Endothelial cell of umbilical vein (primary cell): ENCODE measurements around the gene ITPRID1. TPM values are rescaled to one million over a fixed set of nuclear protein-coding genes. Genes with fewer than 3 reads are reported as not detected.

Source experiments
- BruUV-seq: library from RNA; stranded (reverse); fragments of 400-500 nt; replicated peaks from 2 replicates; lab custom pipeline; 2021; lab: Mats Ljungman, UMichigan
- CTCF ChIA-PET: fragments of 300-600, 350-600 bp; sonication (Branson Sonifier 250); formaldehyde crosslinking; loops from one replicate; lab custom pipeline; 2021; ENCODE audit warnings: antibody characterized with exemption, inconsistent platforms; lab: Charles Lee
- POLR2A ChIA-PET: fragments of 300-600, 350-600 bp; sonication (Branson Sonifier 250); formaldehyde crosslinking; loops from one replicate; lab custom pipeline; 2021; ENCODE audit warnings: antibody characterized with exemption, inconsistent platforms; lab: Charles Lee
- DNase-seq: peaks from one replicate; pipeline ENCODE4 v3.0.0-alpha.2; 2011; ENCODE audit warnings: low read depth, low spot score
- FAIRE-seq: peaks from 2 replicates; lab custom pipeline; 2011; peaks lifted over from hg19 to GRCh38; lab: Jason Lieb, UNC
- H2AFZ ChIP-seq: 2 replicates; pipeline ENCODE4 v1.6.0; 2012; ENCODE audit warnings: low read depth, low read length, control low read depth, inconsistent platforms
- H3K27ac ChIP-seq: 2 replicates; pipeline ENCODE4 v1.5.1; 2011; ENCODE audit warnings: low read depth, mild to moderate bottlenecking, control low read depth, low read length, moderate library complexity; ENCODE audit not compliant: insufficient read depth
- H3K27me3 ChIP-seq, 2 experiments: 2 replicates each; pipeline versions ENCODE4 v1.6.0 to v1.6.1; 2011; ENCODE audit warnings: low read length in 2 of 2, mixed read lengths in 1 of 2; ENCODE audit not compliant: control insufficient read depth in 2 of 2, insufficient read depth in 2 of 2
- H3K36me3 ChIP-seq, 2 experiments: 2 replicates in 1 of 2; 3 replicates in 1 of 2; pipeline ENCODE4 v1.5.1; 2011; ENCODE audit warnings: low read length in 2 of 2, mild to moderate bottlenecking in 1 of 2, moderate library complexity in 1 of 2; ENCODE audit not compliant: control insufficient read depth in 2 of 2, insufficient read depth in 2 of 2; ENCODE audit errors: extremely low read depth in 1 of 2
- H3K4me1 ChIP-seq: 3 replicates; pipeline ENCODE4 v1.5.1; 2011; ENCODE audit warnings: mild to moderate bottlenecking, low read length; ENCODE audit not compliant: control insufficient read depth, insufficient read depth; ENCODE audit errors: extremely low read depth
- H3K4me2 ChIP-seq: 2 replicates; pipeline ENCODE4 v1.6.1; 2011; ENCODE audit warnings: low read length, control low read depth, mixed read lengths; ENCODE audit not compliant: insufficient read depth
- H3K4me3 ChIP-seq, 3 experiments: fragments of 200-600 bp in 1 of 3; sonication (generic), shearing (Covaris generic) in 1 of 3; replicated peaks in 1 of 3; 2 replicates each; pipeline ENCODE4 v1.5.1; 2011 to 2016; ENCODE audit warnings: control low read depth in 3 of 3, low read length in 3 of 3, mild to moderate bottlenecking in 2 of 3, inconsistent platforms in 1 of 3, low read depth in 1 of 3, moderate library complexity in 1 of 3; ENCODE audit not compliant: insufficient read depth in 1 of 3
- H3K79me2 ChIP-seq: 2 replicates; pipeline ENCODE4 v1.6.0; 2012; ENCODE audit warnings: low read length, inconsistent platforms; ENCODE audit not compliant: control insufficient read depth, insufficient read depth
- H3K9ac ChIP-seq: replicated peaks from 2 replicates; pipeline ENCODE3; 2011; ENCODE audit warnings: low read length, control low read depth; ENCODE audit not compliant: insufficient read depth; ENCODE audit errors: extremely low read depth
- H3K9me1 ChIP-seq: replicated peaks from 3 replicates; pipeline ENCODE4 v1.6.0; 2011; ENCODE audit warnings: mild to moderate bottlenecking, low read length; ENCODE audit not compliant: control insufficient read depth, insufficient read depth; ENCODE audit errors: extremely low read depth
- H3K9me3 ChIP-seq: replicated peaks from 2 replicates; pipeline ENCODE4 v1.5.1; 2012; ENCODE audit warnings: low read length, inconsistent platforms; ENCODE audit not compliant: control insufficient read depth, insufficient read depth
- H4K20me1 ChIP-seq: replicated peaks from 2 replicates; pipeline ENCODE3; 2011; ENCODE audit warnings: mild to moderate bottlenecking, low read length; ENCODE audit not compliant: control insufficient read depth, insufficient read depth; ENCODE audit errors: extremely low read depth
- CTCF ChIP-seq, 2 donors: IDR thresholded peaks; 1 replicate in 1 of 2; 2 replicates in 1 of 2; pipeline ENCODE4 v1.5.1; 2011; ENCODE audit warnings: low read length in 2 of 2, mild to moderate bottlenecking in 2 of 2, moderate library complexity in 2 of 2, control low read depth in 1 of 2, inconsistent platforms in 1 of 2, low read depth in 1 of 2; ENCODE audit not compliant: insufficient read depth in 1 of 2; ENCODE audit errors: extremely low read depth in 1 of 2
- GATA2 ChIP-seq: IDR thresholded peaks from 2 replicates; pipeline ENCODE4 v1.7.0; 2011; ENCODE audit warnings: low read depth, mild to moderate bottlenecking, moderate library complexity, mixed read lengths, low read length; ENCODE audit not compliant: insufficient read length, insufficient read depth
- MAX ChIP-seq: IDR thresholded peaks from 2 replicates; pipeline ENCODE4 v1.6.1; 2011; ENCODE audit not compliant: insufficient read depth, insufficient read length
- POLR2AphosphoS5 ChIP-seq: IDR thresholded peaks from 2 replicates; pipeline ENCODE4 v1.6.1; 2012; ENCODE audit warnings: low read depth, mild to moderate bottlenecking, control low read depth, low read length, moderate library complexity; ENCODE audit not compliant: insufficient read depth
- dilution Hi-C: fragments of 300-500 bp; cut with MboI; formaldehyde crosslinking; loops from one replicate; pipeline ENCODE4 v1.15.0; 2019; ENCODE audit warnings: low sequenced_read_pairs; ENCODE audit not compliant: extremely low pct_ligation_motif_present
- intact Hi-C: fragments of 100-400 bp; cut with micrococcal nuclease; formaldehyde crosslinking; loops from one replicate; pipeline ENCODE4 v1.10.0; 2022
- polyA plus RNA-seq, 4 experiments: library from polyadenylated mRNA; depleted of rRNA in 3 of 4; stranded (reverse) in 3 of 4; unstranded in 1 of 4; fragments of >200 nt; gene quantifications; 2 replicates each; pipeline versions ENCODE4 v1.2.1 to v1.2.3, GENCODE V29; 2011 to 2012; ENCODE audit warnings: missing spikeins in 1 of 4
- total RNA-seq: library from RNA; stranded (reverse); gene quantifications from 2 replicates; pipeline ENCODE4 v1.2.3, GENCODE V29; 2021

ITPRID1 gene
- total and polyA plus RNA-seq, 2 donors (not counting 3 experiments of a cell fraction or from before 2014, with no cell fraction given) = not detected

GRCh38 chr7:31633467-31633866 lies 119.6 kb downstream of the ITPRID1 start:
- BruUV-seq = no TSS peak
- Histone ChIP-seq H2AFZ (no peak overlapping the region), H3K4me2 (no peak overlapping the region), H3K4me1 (no peaks in the 10 kb centered on the region), H3K79me2 (no peaks in the 10 kb centered on the region), H3K36me3 (no peaks in the 10 kb centered on the region), H4K20me1 (no peaks in the 10 kb centered on the region), H3K4me3 (no peak overlapping the region), H3K9ac (no peak overlapping the region), H3K27ac (no peak overlapping the region), H3K9me1 (no peaks in the 10 kb centered on the region), H3K27me3 (no peaks in the 10 kb centered on the region), H3K9me3 (no peaks in the 10 kb centered on the region)
- DNase-seq (no peak), FAIRE-seq (no peak)
- ChIA-PET POLR2A (no interaction called here), CTCF (interaction anchor here (1.2 to 5.3 kb wide), 8 partner anchors 13 to 511 kb away, joined by 3 to 74 read pairs (median 6); no protein-coding TSS in a partner anchor)
- dilution Hi-C loops = no loop called here
- no peak for TF ChIP-seq MAX
- TF ChIP-seq POLR2AphosphoS5 = no peak
- intact Hi-C loops = loop anchor here (5.0 kb wide), 1 partner anchor 441 kb away; no protein-coding TSS in a partner anchor

GRCh38 chr7:31633894-31634494 lies 120.1 kb downstream of the ITPRID1 start:
- FAIRE-seq = no peak

More at GRCh38 chr7:31633894-31634494, 120.1 kb downstream of the ITPRID1 start:
- Histone ChIP-seq H3K4me1 (no peaks in the 10 kb centered on the region), H3K4me3 (no peak overlapping the region), H4K20me1 (no peaks in the 10 kb centered on the region), H3K4me2 (no peak overlapping the region), H3K9ac (no peak overlapping the region), H3K27ac (no peak overlapping the region), H3K9me1 (no peaks in the 10 kb centered on the region), H2AFZ (no peak overlapping the region), H3K27me3 (no peaks in the 10 kb centered on the region), H3K9me3 (no peaks in the 10 kb centered on the region), H3K36me3 (no peaks in the 10 kb centered on the region), H3K79me2 (no peaks in the 10 kb centered on the region)
- ChIA-PET POLR2A (no interaction called here), CTCF (interaction anchor here (0.7 to 5.3 kb wide), 9 partner anchors 13 to 509 kb away, joined by 3 to 74 read pairs (median 3); no protein-coding TSS in a partner anchor)
- DNase-seq = peak; percentile 44
- dilution Hi-C loops = no loop called here
- TF ChIP-seq GATA2 (no peak), CTCF (IDR thresholded peaks at IDR 0.05; ENCODE audit: extremely low read depth in 1 of 2, insufficient read depth in 1 of 2, low read depth in 1 of 2, low read length in 2 of 2) (peak; percentile 26 to 43)
- BruUV-seq = no TSS peak
- intact Hi-C loops = loop anchor here (1.0 to 5.0 kb wide), 4 partner anchors 191 to 500 kb away; no protein-coding TSS in a partner anchor
